ENCODE results near the gene TGM5.

GRCh38 chr15:43274136-43274535 is 7.4 kb upstream of the TGM5 start:
- TF ChIP-seq TAF1 (IDR thresholded peaks at IDR 0.05; ENCODE audit: borderline replicate concordance, low read depth, low read length) (no peak), POLR2A (IDR thresholded peaks at IDR 0.05; ENCODE audit: low read depth, low read length) (no peak), POLR2AphosphoS5 (IDR thresholded peaks at IDR 0.05; ENCODE audit: low read depth, low read length) (no peak)
